HUES6 (cell line): ENCODE measurements around the gene ZNF773.
"Not testable (repeated sequence)": the region's sequence is repeated elsewhere in the genome, so short reads cannot be mapped to it uniquely, and the experiment has no call there.

ENCODE experiments used
- H3K27ac ChIP-seq: 2 replicates; pipeline ENCODE4 v1.7.0; 2013; ENCODE audit warnings: low read depth, mild to moderate bottlenecking, low read length, inconsistent platforms
- H3K27me3 ChIP-seq: 2 replicates; pipeline ENCODE4 v1.6.1; 2013; ENCODE audit warnings: low read length; ENCODE audit not compliant: control insufficient read depth, insufficient read depth
- H3K36me3 ChIP-seq: 2 replicates; pipeline ENCODE4 v1.6.1; 2013; ENCODE audit warnings: low read length; ENCODE audit not compliant: control insufficient read depth, insufficient read depth
- H3K4me1 ChIP-seq: 2 replicates; pipeline ENCODE4 v1.6.1; 2013; ENCODE audit warnings: low read length; ENCODE audit not compliant: control insufficient read depth, insufficient read depth
- H3K4me3 ChIP-seq: 2 replicates; pipeline ENCODE4 v1.5.1; 2013; ENCODE audit warnings: low read depth, low read length
- H3K9ac ChIP-seq: one replicate; pipeline ENCODE4 v1.6.1; 2013; ENCODE audit warnings: mild to moderate bottlenecking, low read length
- H3K9me3 ChIP-seq: 2 replicates; pipeline ENCODE4 v1.6.1; 2013; ENCODE audit warnings: low read depth, low read length; ENCODE audit not compliant: control insufficient read depth, insufficient read depth

ZNF773 gene

DNA sequence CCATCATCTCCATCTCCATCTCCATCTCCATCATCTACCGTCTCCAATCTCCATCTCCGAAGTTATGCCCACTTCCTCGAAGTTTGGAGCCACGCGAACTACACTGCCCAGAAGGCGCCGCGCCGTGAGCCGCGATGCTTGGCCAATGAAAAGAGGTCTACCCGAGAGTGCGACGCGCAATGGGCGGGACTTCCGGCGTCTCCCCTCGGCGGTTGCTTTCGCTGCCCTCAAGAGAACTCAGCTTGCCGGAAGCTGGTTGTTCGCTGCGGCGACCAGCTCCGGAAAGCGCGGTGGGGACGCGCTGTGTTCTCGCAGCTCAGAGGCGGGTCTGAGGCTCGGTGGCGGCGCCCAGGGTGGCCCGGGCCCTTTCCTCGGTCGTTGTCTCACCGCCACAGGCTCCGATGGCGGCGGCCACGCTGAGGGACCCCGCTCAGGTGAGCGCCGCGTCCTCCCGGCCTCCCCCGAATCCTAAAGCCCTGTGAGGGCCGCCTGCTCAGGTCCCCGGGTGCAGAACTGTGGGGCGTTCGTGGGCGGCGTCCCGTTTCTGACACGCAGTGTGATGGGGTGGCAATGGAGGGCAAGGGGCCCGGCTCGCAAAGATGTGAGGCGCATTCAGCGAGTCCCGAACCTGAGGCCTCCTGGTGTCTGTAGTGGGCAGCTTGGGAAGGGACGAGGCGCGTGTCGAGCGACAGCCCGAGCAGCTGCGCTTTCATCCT, at the start of gene ZNF773:
ZNF773 (plus strand) TSS at position 259 of the 716 bp plus-strand sequence; CDS start at position 402, 143 bp downstream.
- not testable (repeated sequence) for H3K4me1 ChIP-seq, H3K27me3 ChIP-seq, H3K27ac ChIP-seq, H3K9me3 ChIP-seq
- Histone ChIP-seq H3K4me3 (peak within 1 kb of the TSS; percentile 82), H3K36me3 (peaks cover 18% of the 10 kb centered on the region), H3K9ac (peak within 1 kb of the TSS; percentile 89)

DNA sequence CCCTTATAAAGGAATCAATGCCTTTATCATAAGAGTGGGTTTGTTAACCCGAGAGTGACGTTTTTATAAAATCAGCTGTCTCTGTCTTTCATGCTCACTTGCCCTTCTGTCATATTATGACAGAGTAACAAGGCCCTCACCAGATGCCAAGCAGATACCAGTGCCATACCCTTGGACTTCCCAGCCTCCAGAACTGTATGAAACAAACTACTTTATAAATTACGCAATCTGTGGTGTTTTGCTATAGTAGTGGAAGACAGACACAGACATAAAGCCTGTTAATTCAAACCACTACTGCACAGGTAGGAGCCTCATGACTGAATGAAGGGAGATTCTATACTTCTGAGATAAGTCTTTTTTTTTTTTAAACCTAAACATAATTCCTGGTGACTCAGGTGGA, 47.4 kb upstream of the ZNF773 start:
- H3K27ac ChIP-seq, result no peak overlapping the region
- no peaks in the 10 kb centered on the region for H3K4me1 ChIP-seq
- no peaks in the 10 kb centered on the region; the same call in 1 of the 2 replicates for H3K36me3 ChIP-seq
- H3K9me3 ChIP-seq, result peaks cover 8% of the 10 kb centered on the region; the same call in 1 of the 2 replicates
- H3K27me3 ChIP-seq, result no peaks in the 10 kb centered on the region
- no peak overlapping the region for H3K4me3 ChIP-seq
- no peak overlapping the region for H3K9ac ChIP-seq

DNA sequence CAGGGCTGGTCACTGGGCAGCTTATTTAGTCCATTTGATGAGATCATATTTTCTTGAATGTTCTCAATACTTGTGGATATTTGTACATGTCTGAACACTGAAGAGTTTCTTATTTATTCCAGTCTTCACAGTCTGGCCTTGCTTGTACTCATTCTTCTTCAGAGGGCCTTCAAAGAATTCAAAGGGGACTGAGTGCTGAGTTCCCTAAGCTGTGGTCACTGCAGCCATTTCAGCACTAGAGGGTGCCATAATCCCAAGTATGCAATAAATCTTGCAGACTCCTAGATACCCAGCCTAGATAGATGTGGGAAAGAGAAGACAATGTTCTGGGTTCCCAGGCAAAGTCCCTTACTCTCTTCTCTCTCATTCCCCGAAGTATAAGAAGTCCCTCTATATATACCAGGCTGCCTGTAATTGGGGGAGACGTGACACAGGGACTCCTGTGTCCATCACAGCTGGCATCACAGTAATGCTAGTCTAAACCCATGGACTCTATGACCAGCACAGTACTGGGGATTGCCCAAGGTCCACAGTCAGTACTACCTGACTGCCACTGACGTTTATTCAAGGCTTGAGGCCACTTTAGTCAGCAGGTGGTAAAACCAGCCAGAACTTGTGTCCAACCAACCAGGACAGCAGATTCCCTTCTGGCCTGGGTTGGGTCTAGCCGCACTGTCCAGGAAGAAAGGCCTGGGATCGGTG, 33.9 kb upstream of the ZNF773 start:
- Histone ChIP-seq H3K4me3 (no peak overlapping the region), H3K27me3 (no peaks in the 10 kb centered on the region), H3K36me3 (peaks cover 4% of the 10 kb centered on the region; the same call in 1 of the 2 replicates), H3K27ac (no peak overlapping the region), H3K9ac (no peak overlapping the region), H3K4me1 (no peaks in the 10 kb centered on the region), H3K9me3 (peaks cover 56% of the 10 kb centered on the region)

DNA sequence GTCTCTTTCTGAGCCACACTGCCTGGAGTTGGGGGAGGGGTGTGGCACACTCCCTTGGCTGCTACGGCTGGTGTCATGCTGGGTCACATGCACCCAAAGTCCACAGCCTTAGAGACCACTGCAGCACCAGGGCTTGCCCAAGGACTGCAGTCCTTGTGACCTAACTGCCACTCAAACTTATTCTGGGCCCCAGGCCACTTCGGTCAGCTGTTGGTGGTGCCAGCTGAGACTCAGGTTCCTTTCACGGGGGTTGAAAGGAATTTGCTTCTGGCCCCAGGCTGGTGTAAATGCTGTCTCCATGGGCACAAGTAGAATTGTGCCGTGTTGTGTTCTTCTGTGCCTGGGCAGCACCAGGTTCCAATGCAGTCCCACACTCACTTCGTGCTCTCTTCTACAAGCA, 33.2 kb upstream of the ZNF773 start:
- H3K4me3 ChIP-seq, result no peak overlapping the region; the same call in 1 of the 2 replicates
- no peak overlapping the region for H3K9ac ChIP-seq
- peaks cover 60% of the 10 kb centered on the region for H3K9me3 ChIP-seq
- no peaks in the 10 kb centered on the region for H3K4me1 ChIP-seq
- H3K27ac ChIP-seq, result no peak overlapping the region
- no peaks in the 10 kb centered on the region for H3K27me3 ChIP-seq
- peaks cover 4% of the 10 kb centered on the region; the same call in 1 of the 2 replicates for H3K36me3 ChIP-seq

DNA sequence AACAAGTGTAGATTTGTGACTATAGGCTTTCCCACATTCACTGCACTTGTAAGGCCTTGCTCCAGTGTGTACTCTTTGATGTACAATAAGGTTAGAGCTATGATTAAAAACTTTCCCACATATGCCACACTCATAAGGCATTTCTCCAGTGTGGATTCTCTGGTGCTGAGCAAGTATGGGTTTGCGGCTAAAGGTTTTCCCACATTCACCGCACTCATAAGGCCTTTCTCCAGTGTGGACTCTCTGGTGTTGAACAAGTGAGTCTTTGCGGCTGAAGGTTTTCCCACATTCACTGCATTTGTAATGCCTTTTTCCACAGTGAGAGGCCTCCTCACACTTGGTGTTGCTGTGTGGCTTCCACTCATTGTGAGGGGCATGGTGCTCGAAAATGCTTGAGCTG, 26.1 kb upstream of the ZNF773 start:
- H3K27me3 ChIP-seq, result no peaks in the 10 kb centered on the region
- no peak overlapping the region for H3K9ac ChIP-seq
- H3K4me1 ChIP-seq, result no peaks in the 10 kb centered on the region
- H3K36me3 ChIP-seq, result peaks cover 44% of the 10 kb centered on the region
- peaks cover 76% of the 10 kb centered on the region for H3K9me3 ChIP-seq
- H3K4me3 ChIP-seq, result no peak overlapping the region
- H3K27ac ChIP-seq, result no peak overlapping the region

DNA sequence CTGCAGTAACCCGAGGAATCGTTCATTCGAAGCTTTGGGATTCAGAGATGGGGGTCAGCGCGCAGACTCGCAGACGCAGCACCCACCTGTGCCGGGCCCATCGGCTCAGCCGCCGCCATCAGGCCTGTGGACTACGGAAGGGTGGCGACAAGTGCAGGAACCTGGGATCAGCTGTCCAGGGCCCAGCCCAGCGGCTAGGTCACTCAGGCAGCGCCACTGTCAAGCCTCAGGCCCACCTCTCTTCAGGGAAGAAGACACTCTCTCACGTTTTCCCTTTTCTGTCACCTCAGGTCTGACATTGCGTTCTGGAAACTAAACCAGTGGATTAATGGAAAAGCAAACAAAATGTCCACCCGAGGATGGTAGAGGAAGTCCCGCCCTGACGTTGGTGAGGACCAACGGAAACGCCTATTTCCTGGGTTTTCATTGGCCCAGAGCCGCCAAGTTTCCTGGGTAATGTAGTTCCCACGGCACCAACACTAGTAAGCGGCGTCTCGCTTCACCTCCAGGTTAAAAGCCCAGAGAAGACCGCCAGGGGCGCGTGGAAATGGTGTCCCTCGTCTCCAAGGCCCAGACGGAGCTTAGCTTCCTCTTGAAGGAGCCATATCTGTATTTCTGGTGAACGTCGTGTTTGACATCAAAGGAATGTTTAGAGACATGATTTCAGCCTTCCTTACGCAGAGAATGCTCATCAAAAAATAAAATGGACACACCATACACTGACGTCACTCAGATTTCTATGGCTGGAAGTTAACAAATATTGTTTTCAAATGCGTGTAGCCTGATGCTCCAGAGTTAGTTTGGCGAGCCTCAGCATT, 22.3 kb upstream of the ZNF773 start, which contains the start of gene ZNF772:
ZNF772 (minus strand) TSS at position 376 of the 818 bp plus-strand sequence; CDS start at position 119, 257 bp downstream.
- Histone ChIP-seq H3K4me3 (peak within 1 kb of the TSS; percentile 83), H3K36me3 (peaks cover 38% of the 10 kb centered on the region), H3K27me3 (no peaks in the 10 kb centered on the region), H3K27ac (no peak within 1 kb of the TSS), H3K9ac (peak within 1 kb of the TSS; percentile 59), H3K4me1 (no peaks in the 10 kb centered on the region), H3K9me3 (peaks cover 63% of the 10 kb centered on the region)

DNA sequence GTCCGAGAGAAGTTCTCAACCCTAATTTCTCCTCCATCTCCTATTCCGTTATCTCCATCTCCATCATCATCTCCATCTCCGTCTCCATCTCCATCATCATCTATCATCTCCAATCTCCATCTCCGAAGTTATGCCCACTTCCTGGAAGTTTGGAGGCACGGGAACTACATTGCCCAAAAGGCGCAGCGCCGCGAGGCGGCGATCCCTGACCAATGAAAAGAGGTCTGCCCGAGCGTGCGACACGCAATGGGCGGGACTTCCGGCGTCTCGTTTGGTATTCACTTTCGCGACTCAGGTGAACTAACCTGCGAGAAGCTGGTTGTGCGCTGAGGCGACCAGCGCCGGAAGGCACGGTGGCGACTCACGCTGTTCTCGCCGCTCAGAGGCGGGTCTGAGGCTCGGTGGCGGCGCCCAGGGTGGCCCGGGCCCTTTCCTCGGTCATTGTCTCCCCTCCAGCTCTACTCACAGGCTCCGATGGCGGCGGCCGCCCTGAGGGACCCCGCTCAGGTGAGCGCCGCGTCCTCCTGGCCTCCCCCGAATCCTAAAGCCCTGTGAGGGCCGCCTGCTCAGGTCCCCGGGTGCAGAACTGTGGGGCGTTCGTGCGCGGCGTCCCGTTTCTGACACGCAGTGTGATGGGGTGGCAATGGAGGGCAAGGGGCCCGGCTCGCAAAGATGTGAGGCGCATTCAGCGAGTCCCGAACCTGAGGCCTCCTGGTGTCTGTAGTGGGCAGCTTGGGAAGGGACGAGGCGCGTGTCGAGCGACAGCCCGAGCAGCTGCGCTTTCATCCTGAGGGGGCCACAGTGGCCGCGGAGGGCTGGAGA, 12.1 kb upstream of the ZNF773 start, which contains the start of gene ZNF419:
ZNF419 (plus strand) TSS at position 274 of the 822 bp plus-strand sequence; CDS start at position 475, 201 bp downstream.
- Histone ChIP-seq H3K9me3 (peaks cover 11% of the 10 kb centered on the region), H3K4me3 (peak within 1 kb of the TSS; percentile 76), H3K36me3 (peaks cover 22% of the 10 kb centered on the region), H3K9ac (peak within 1 kb of the TSS; percentile 72)
- H3K27me3 ChIP-seq, H3K27ac ChIP-seq, H3K4me1 ChIP-seq: not testable (repeated sequence)

DNA sequence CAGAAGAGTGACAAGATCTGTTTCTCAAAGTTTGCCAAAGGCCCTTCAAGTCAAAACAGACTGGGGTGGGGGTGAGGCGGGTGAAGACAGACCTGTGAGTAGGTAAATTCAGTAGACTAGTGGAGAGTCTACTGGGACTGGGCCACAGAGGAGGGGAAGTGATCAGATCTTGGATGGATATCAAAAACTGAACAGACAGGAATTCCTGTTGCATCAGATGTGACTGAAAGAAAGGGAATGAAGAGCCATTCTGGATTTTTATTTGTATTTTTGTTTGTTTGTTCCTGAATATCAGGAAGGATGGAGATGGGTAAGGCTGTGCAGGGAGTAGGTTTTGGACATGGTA, 11.5 kb upstream of the ZNF773 start:
- Histone ChIP-seq H3K4me3 (peak overlapping the region; percentile 46), H3K9me3 (peaks cover 11% of the 10 kb centered on the region), H3K36me3 (peaks cover 28% of the 10 kb centered on the region)
- H3K27me3 ChIP-seq, H3K4me1 ChIP-seq, H3K27ac ChIP-seq, H3K9ac ChIP-seq: not testable (repeated sequence)

DNA sequence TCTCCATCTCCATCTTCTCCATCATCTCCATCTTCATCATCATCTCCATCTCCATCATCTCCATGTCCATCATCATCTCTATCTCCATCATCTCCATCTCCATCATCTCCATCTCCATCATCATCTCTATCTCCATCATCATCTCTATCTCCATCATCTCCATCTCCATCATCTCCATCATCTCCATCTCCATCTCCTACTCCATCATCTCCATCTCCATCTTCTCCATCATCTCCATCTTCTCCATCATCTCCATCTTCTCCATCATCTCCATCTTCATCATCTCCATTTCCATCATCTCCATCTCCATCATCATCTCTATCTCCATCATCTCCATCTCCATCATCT, 432 bp upstream of the ZNF773 start:
- Histone ChIP-seq H3K4me3 (peak overlapping the region; percentile 82; the same call in 1 of the 2 replicates), H3K36me3 (peaks cover 15% of the 10 kb centered on the region)
- not testable (repeated sequence) for H3K4me1 ChIP-seq, H3K9me3 ChIP-seq, H3K27me3 ChIP-seq, H3K9ac ChIP-seq, H3K27ac ChIP-seq

DNA sequence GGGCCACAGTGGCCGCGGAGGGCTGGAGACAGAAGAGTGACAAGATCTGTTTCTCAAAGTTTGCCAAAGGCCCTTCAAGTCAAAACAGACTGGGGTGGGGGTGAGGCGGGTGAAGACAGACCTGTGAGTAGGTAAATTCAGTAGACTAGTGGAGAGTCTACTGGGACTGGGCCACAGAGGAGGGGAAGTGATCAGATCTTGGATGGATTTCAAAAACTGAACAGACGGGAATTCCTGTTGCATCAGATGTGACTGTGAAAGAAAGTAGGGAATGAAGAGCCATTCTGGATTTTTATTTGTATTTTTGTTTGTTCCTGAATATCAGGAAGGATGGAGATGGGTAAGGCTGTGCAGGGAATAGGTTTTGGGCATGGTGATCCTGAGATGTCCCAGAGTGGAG, 662 bp downstream of the ZNF773 start:
- not testable (repeated sequence) for H3K27me3 ChIP-seq, H3K9ac ChIP-seq, H3K4me1 ChIP-seq, H3K27ac ChIP-seq, H3K9me3 ChIP-seq
- peaks cover 21% of the 10 kb centered on the region for H3K36me3 ChIP-seq
- peak overlapping the region; percentile 51 for H3K4me3 ChIP-seq
